Measurements from ENCODE around the gene IGF1R. TPM values are rescaled to one million over a fixed set of nuclear protein-coding genes. Genes with fewer than 3 reads are reported as not detected.

Gene IGF1R
- total and polyA plus RNA-seq, 2 donors (not counting 3 experiments of a cell fraction or from before 2014, with no cell fraction given) = 16.1 to 59.1 TPM

DNA sequence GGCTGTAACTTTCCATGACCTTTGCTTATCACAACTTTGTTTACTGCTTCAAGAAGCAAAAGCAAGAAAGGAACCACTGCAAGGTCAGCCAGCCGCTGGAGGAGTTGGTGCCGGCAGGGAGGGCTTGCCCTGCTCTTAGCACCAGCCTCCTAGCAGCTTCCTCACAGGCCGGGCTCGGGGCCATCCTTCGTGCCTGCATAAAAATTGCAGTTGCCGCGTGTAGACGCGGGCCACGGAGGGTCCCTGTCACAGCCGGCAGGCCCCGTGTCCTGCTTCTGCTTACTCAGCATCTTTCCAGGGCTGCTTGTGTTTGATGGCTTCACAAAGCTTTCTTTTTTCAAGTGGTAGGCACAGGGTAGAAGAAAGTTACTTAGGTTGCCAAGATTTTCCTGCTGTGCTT is 274.8 kb downstream of the IGF1R start:
- H3K4me1 ChIP-seq (ENCODE audit: control insufficient read depth, extremely low read depth, insufficient read depth, low read length) = peaks cover 7% of the 10 kb centered on the region
- no peak overlapping the region for H3K9ac ChIP-seq (replicated peaks; ENCODE audit: extremely low read depth, insufficient read depth, low read length)
- ChIA-PET POLR2A (no interaction called here), CTCF (no interaction called here)
- H3K36me3 ChIP-seq (ENCODE audit: control insufficient read depth in 2 of 2, extremely low read depth in 1 of 2, insufficient read depth in 2 of 2, low read length in 2 of 2) = peaks cover 8 to 17% of the 10 kb centered on the region in 2 experiments
- H4K20me1 ChIP-seq (replicated peaks; ENCODE audit: control insufficient read depth, extremely low read depth, insufficient read depth, low read length) = no peaks in the 10 kb centered on the region
- no peak overlapping the region for H3K27ac ChIP-seq (ENCODE audit: insufficient read depth, low read depth, low read length)
- H3K4me3 ChIP-seq (replicated peaks in 1 of 3; ENCODE audit: insufficient read depth in 1 of 3, low read depth in 1 of 3, low read length in 3 of 3) = no peak overlapping the region
- H2AFZ ChIP-seq (ENCODE audit: low read depth, low read length) = no peak overlapping the region
- intact Hi-C loops (cut with micrococcal nuclease) (no loop called here), dilution Hi-C loops (cut with MboI; ENCODE audit: extremely low pct_ligation_motif_present, low sequenced_read_pairs) (no loop called here)
- H3K27me3 ChIP-seq (ENCODE audit: control insufficient read depth in 2 of 2, insufficient read depth in 2 of 2, low read length in 2 of 2) = no peaks in the 10 kb centered on the region
- BruUV-seq (replicated peaks) = no TSS peak
- no peak for DNase-seq (ENCODE audit: low read depth, low spot score)
- no peaks in the 10 kb centered on the region for H3K9me3 ChIP-seq (replicated peaks; ENCODE audit: control insufficient read depth, insufficient read depth, low read length)
- no peak overlapping the region for H3K4me2 ChIP-seq (ENCODE audit: insufficient read depth, low read length)
- TF ChIP-seq GATA2 (IDR thresholded peaks at IDR 0.05; ENCODE audit: insufficient read depth, insufficient read length, low read depth, low read length) (no peak), MAX (IDR thresholded peaks at IDR 0.05; ENCODE audit: insufficient read depth, insufficient read length) (no peak)
- no peak for FAIRE-seq
- no peaks in the 10 kb centered on the region for H3K9me1 ChIP-seq (replicated peaks; ENCODE audit: control insufficient read depth, extremely low read depth, insufficient read depth, low read length)
- H3K79me2 ChIP-seq (ENCODE audit: control insufficient read depth, insufficient read depth, low read length) = no peaks in the 10 kb centered on the region

DNA sequence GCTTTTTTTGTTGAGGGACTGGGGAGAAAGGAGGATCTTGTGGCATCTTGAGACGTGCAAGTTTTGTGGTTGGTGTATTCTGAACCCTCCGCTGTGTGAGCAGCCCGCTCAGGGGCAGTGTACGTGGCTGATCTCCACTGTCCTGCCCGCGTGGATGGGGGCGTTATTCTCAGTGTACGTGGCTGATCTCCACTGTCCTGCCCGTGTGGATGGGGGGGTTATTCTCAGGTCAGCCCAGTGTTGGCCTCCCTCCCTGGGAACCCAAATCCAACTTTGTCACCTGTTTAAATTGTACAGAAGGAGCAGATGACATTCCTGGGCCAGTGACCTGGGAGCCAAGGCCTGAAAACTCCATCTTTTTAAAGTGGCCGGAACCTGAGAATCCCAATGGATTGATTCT is 275.2 kb downstream of the IGF1R start:
- no peaks in the 10 kb centered on the region for H3K27me3 ChIP-seq (ENCODE audit: control insufficient read depth in 2 of 2, insufficient read depth in 2 of 2, low read length in 2 of 2)
- POLR2A ChIA-PET = no interaction called here
- no peak overlapping the region for H2AFZ ChIP-seq (ENCODE audit: low read depth, low read length)
- DNase-seq (ENCODE audit: low read depth, low spot score) = no peak
- no peaks in the 10 kb centered on the region for H4K20me1 ChIP-seq (replicated peaks; ENCODE audit: control insufficient read depth, extremely low read depth, insufficient read depth, low read length)
- no TSS peak for BruUV-seq (replicated peaks)
- no peak overlapping the region for H3K4me2 ChIP-seq (ENCODE audit: insufficient read depth, low read length)
- dilution Hi-C loops (cut with MboI; ENCODE audit: extremely low pct_ligation_motif_present, low sequenced_read_pairs) (no loop called here), intact Hi-C loops (cut with micrococcal nuclease) (no loop called here)
- no peak overlapping the region for H3K4me3 ChIP-seq (replicated peaks in 1 of 3; ENCODE audit: insufficient read depth in 1 of 3, low read depth in 1 of 3, low read length in 3 of 3)
- H3K4me1 ChIP-seq (ENCODE audit: control insufficient read depth, extremely low read depth, insufficient read depth, low read length) = peaks cover 7% of the 10 kb centered on the region
- no peak for FAIRE-seq
- H3K36me3 ChIP-seq (ENCODE audit: control insufficient read depth in 2 of 2, extremely low read depth in 1 of 2, insufficient read depth in 2 of 2, low read length in 2 of 2) = peaks cover 8 to 20% of the 10 kb centered on the region in 2 experiments
- no peaks in the 10 kb centered on the region for H3K9me1 ChIP-seq (replicated peaks; ENCODE audit: control insufficient read depth, extremely low read depth, insufficient read depth, low read length)
- no peak overlapping the region for H3K9ac ChIP-seq (replicated peaks; ENCODE audit: extremely low read depth, insufficient read depth, low read length)
- no peaks in the 10 kb centered on the region for H3K9me3 ChIP-seq (replicated peaks; ENCODE audit: control insufficient read depth, insufficient read depth, low read length)
- CTCF ChIA-PET = interaction anchor here (1.0 kb wide), 1 partner anchor 42 kb away, joined by 6 read pairs; no protein-coding TSS in a partner anchor
- TF ChIP-seq POLR2A (IDR thresholded peaks at IDR 0.05; ENCODE audit: low read depth, low read length) = no peak
- TF ChIP-seq, protein P1, sequence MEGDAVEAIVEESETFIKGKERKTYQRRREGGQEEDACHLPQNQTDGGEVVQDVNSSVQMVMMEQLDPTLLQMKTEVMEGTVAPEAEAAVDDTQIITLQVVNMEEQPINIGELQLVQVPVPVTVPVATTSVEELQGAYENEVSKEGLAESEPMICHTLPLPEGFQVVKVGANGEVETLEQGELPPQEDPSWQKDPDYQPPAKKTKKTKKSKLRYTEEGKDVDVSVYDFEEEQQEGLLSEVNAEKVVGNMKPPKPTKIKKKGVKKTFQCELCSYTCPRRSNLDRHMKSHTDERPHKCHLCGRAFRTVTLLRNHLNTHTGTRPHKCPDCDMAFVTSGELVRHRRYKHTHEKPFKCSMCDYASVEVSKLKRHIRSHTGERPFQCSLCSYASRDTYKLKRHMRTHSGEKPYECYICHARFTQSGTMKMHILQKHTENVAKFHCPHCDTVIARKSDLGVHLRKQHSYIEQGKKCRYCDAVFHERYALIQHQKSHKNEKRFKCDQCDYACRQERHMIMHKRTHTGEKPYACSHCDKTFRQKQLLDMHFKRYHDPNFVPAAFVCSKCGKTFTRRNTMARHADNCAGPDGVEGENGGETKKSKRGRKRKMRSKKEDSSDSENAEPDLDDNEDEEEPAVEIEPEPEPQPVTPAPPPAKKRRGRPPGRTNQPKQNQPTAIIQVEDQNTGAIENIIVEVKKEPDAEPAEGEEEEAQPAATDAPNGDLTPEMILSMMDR (IDR thresholded peaks at IDR 0.05; ENCODE audit: extremely low read depth in 1 of 2, insufficient read depth in 1 of 2, low read depth in 1 of 2, low read length in 2 of 2) = no peak
- TF ChIP-seq GATA2 (IDR thresholded peaks at IDR 0.05; ENCODE audit: insufficient read depth, insufficient read length, low read depth, low read length) = no peak
- no peak for TF ChIP-seq MYC (IDR thresholded peaks at IDR 0.05; ENCODE audit: low read depth, low read length)
- no peak for TF ChIP-seq FOS (IDR thresholded peaks at IDR 0.05; ENCODE audit: borderline replicate concordance, insufficient read depth, low read length)
- no peak for TF ChIP-seq MAX (IDR thresholded peaks at IDR 0.05; ENCODE audit: insufficient read depth, insufficient read length)
- no peak for TF ChIP-seq JUN (IDR thresholded peaks at IDR 0.05; ENCODE audit: borderline replicate concordance, insufficient read depth, insufficient read length, low read depth)
- TF ChIP-seq EZH2 (IDR thresholded peaks at IDR 0.05; ENCODE audit: borderline replicate concordance, low read depth, low read length, severe bottlenecking) = no peak
- no peak for TF ChIP-seq POLR2AphosphoS5 (IDR thresholded peaks at IDR 0.05; ENCODE audit: insufficient read depth, low read depth, low read length)
- H3K27ac ChIP-seq (ENCODE audit: insufficient read depth, low read depth, low read length) = no peak overlapping the region
- no peaks in the 10 kb centered on the region for H3K79me2 ChIP-seq (ENCODE audit: control insufficient read depth, insufficient read depth, low read length)
